Measurements from ENCODE around the gene USP36.
"Not testable (repeated sequence)": the region's sequence is repeated elsewhere in the genome, so short reads cannot be mapped to it uniquely, and the experiment has no call there.

USP36 gene

DNA sequence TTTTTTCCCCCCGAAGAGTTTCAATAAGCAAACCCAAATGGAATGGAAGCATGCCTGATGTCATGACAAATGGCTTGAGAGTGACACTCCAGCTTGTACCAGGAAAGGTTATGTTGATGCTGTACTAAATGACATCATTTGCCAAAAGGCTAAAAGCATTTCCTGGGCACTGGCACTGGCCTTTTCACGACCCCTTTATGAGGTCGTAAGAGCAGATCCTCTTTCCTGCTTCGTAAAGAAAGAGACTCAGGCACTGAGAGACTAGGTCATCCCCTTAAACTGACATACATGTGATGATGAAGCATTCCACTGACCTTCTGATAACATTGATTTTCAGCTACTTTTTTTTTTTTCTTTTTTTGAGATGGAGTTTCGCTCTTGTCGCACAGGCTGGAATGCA is 31.9 kb upstream of the USP36 start:
- no peak for DNase-seq (ENCODE audit: low read depth in 2 of 2)

DNA sequence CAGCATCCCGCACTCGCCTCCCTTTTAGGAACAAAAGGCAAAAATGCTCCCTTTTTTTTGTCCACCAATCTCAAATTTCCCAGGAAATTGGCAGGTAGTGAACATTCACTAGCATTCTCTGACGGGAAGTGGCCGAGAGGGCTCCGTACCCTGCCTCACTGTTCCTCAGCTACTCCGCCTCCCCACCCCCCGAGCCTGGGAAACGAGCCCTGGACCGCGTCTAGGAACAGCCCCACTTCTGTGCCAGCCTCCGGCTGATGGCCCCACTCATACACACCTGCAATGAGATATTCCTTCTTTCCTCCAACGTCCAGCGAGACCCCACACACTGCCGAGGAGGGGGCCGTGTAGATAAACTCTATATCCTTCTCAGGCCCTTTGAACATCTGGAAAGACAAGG is 30.0 kb upstream of the USP36 start:
- DNase-seq (ENCODE audit: low read depth in 2 of 2): no peak

DNA sequence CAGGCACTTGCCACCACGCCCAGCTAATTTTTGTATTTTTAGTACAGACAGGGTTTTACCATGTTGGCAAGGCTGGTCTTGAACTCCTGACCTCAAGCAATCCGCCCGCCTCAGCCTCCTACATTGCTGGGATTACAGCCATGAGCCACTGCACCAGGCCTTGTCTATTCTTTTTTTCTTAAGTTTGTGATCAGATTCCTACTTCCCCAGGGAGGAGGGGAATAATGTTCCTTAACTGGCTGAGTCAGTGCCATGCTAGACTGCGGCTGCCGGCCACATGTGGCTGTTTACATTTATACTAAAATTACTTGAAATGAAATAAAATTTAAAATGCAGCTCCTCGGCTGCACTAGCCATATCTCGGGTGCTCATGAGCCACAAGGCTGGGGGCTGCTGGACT is 27.8 kb upstream of the USP36 start:
- no peak for DNase-seq (ENCODE audit: low read depth in 2 of 2)

DNA sequence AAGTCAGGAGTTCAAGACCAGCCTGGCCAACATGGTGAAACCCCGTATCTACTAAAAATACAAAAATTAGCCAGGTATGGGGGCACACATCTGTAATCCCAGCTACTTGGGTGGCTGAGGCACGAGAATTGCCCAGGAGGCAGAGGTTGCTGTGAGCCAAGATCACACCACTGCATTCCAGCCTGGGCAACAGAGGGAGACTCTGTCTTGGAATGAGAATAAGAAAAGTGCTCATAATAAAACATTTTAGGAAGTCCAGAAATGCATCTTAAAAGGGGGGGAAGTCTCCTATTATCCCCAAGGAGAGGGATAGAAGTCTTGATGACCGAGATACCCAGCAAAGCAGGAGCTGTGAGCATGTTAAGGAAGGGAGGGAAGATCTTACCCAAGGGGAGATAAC is 26.4 kb upstream of the USP36 start:
- not testable (repeated sequence) for DNase-seq (ENCODE audit: low read depth in 2 of 2)

DNA sequence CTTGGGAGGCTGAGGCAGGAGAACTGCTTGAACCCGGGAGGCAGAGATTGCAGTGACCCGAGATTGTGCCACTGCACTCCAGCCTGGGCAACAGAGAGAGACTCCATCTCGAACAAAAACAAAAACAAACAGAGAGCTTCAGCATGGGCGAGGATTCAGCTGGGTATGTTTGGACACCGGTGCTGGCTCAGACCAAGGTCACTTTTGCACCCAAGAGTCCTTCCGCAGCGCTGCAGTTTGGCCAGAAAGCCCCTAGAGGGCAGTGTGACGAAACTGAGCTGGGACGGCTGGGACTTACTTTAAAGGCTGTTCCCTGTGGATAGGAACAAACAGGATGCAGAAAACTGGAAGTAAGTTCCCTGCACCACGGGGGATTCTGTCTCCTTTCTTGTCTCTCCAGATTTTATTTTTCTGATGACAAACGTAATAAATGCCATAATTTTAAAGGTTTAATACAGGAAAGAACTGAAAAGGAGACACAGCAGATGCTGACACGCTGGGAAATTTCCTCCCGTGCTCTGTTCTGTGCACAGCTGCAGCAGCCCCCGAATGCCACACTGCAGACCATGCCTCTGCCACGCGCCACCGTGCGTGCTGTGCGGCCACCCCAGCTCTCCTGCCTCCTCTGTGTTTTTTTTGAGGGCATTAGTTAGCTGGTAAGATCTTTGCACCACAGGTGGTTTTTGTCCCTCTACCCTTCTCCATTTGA is 25.2 kb upstream of the USP36 start:
- DNase-seq (ENCODE audit: low read depth in 2 of 2): peak; percentile 30 to 48

DNA sequence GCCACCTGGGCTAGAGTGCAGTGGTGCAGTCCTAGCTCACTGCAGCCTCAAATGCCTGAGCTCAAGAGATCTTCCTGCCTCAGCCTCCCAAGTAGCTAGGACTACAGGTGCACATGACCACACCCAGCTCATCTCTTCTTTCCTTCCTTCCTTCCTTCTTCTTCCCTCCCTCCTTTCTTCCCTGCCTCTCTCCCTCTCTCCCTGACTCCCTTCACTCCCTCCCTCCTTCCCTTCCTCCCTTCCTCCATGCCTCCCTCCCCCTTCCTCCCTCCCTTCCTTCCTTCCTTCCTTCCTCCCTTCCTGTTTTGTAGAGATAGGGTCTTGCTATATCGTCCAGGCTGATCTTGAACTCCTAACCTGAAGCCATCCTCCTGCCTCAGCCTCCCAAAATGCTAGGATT is 23.5 kb upstream of the USP36 start:
- no peak for DNase-seq (ENCODE audit: low read depth in 2 of 2)

DNA sequence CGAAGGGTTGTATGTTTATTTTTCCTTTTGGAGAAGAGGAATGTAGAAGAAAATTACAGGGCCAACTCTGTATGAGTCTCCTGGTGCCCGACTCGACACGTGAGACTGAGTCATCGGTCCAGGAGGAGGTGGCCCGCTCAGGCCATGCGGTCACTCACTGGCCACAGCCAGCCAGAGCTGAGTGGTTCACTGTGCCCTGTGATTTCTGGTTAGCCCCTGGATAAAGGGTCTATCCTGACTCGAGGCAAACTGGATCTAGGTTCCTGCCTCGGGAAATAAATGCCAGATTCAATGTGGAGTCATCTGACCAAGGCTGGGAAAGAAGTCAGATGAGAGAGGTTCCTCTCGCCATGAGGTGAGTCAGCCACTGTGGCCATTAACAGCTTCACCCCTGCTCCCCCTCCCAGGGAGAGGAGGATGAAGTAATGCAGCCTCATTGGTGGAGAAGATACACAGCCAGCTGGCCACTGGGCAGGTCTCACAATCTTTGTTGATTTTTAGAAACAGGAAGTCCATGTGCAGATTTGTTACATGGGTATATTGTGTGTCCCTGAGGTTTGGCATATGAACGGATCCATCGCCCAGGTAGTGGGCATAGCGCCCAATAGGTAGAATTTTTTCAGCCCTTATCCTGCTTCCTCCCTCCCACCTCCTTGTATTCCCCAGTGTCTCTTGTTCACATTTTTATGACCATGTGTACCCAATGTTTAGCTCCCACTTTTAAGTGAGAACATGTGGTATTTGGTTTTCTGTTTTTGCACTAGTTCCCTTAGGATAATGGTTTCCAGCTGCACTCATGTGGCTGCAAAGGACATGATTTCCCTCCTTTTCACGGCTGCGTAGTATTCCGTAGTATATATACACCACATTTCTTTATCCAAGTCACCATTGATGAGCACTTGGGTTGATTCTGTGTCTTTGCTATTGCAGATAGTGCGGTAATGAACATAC is 21.7 kb upstream of the USP36 start:
- no peak for DNase-seq (ENCODE audit: low read depth in 2 of 2)

DNA sequence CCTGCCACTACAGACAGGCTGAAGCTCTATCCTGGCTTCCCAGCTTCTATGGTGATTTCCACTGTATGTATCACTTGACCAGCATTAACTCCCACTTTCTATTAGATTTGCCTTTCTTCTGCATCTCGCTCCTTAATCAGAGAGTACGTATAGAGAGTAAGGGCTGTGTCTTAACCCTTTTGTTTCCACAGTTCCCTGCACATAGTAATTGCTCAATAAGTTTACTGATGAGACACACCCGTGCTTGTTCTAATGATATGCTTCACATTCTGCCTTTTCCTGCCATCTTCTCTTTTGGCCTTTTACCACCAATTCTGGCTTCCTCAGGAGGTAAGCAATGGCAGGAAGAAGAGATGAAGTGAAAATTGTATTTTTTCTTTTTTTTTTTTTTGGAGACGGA is 20.6 kb upstream of the USP36 start:
- no peak for DNase-seq (ENCODE audit: low read depth in 2 of 2)

DNA sequence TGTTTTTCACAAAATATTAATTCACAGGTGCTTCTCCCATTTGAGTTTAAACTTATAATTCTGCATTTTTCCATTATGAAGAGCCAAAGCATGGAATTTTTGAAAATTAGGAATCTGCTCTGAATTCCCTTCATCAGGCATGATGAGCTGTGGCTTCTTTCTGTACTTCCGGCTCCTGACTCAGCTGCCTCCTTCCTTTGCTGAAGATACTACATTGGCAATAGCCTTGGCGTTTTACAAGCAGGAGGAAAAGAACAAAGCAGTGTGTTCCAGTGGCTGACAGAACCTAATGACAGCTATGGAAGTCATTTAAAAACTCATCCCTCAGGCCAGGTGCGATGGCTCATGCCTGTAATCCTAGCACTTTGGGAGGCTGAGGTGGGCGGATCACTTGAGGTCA is 18.4 kb upstream of the USP36 start:
- DNase-seq (ENCODE audit: low read depth in 2 of 2): no peak

DNA sequence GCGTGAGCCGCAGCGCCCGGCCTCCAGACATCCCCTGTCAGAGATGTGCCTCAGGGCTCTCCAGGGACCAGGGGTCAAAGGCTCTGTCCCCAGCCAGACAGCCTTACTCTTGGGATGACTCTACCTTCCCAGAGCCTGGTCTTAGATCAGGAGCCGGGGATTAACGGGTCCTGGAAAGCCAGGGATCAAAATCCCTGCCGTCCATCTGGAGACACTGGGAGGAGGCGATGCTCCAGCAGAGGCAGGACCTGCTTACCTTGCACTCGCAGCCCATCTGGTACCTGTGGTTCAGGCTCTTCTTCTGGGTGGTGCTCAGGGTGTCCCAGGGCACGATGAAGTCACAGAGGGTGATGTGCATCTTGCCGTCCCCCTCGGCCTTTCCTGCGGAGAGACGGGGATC is 16.7 kb upstream of the USP36 start:
- DNase-seq (ENCODE audit: low read depth in 2 of 2): no peak

DNA sequence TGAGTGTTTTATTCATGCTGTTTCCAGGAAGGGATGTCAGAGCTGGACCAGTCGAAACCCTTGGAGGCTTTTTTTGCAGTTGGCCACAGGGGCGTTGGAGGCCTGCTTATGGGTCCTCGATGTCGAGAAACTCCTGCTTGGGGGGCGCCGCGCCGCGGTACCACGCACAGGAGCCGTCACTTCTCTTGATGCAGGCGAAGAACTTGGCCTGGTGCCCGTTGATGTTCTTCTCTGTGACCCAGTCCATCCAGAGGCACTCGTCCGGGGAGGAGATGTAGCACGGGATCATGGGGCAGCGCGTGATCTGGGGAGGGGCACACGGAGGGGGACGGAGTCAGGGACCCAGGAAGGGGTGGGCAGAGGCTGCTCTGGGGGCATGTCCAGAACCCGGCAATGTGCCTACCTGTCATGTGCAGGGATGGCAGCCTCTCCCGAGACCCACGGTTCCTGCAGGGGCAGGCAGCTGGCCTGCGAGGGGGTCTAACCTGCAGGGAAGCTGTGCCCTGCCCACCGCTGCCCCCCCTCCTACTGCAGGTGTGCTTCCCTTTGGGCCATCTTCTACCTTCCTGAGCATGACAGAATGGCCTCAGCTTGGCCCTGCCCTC is 15.0 kb upstream of the USP36 start:
- DNase-seq (ENCODE audit: low read depth in 2 of 2): no peak

DNA sequence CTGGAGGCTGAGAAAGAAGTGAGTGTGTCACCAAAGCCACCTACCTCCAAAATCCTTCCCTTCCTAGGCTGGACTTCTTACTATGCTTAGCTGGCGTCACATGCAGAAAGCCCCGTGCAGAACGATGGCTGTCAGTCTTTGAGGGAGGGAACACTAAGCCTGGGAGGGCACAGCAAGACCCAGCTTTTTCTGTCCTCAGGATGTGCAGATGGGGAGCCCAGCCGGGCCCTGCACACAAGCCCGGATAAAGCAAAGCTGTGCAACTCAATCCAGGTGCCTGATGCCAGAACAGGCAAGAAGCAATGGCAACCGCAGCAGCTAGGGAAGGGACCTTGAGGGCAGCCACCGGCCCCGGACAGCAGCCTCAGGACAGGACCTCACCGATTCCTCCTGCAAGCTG is 13.9 kb upstream of the USP36 start:
- DNase-seq (ENCODE audit: low read depth in 2 of 2): no peak

DNA sequence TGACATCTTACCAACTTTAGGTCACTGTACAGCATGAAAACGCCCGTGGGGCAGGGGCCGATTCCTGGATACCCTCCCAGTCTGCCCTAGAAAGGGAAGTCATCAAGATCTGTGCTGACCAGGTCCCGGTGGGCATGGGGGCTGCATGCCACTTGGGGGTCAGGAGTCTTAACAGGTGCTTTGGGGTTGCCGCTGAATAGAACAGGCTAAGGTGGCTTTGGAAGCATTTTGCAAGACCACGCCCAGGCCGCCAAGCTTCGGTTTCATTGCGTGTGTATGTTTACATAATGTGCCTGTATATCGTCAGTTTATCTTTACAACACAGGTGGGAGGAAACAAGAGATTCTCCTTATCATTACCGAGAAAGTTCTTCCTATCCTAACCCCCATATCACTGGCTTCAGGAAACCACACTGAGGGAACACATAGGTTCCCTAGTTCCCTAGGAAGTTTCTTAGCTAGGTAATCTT is 13.3 kb upstream of the USP36 start:
- no peak for DNase-seq (ENCODE audit: low read depth in 2 of 2)

DNA sequence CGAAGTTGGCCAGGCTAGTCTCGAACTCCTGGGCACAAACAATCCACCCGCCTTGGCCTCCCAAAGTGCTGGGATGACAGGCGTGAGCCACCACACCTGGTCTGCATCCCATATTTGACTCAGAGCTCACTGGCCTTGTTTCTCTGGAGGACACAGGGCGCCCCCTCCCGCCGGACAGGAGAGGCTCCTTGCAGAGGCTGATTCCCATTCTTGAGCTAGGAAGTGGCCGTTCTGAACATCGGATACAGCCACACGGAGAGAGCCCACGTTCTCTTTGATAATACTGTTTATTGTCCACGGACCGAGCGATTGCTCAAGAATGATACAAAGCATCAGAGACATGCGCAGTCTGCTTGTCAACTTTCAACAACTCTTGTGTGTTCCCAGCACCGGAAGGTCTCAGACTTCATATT is 12.1 kb upstream of the USP36 start:
- DNase-seq (ENCODE audit: low read depth in 2 of 2): no peak

DNA sequence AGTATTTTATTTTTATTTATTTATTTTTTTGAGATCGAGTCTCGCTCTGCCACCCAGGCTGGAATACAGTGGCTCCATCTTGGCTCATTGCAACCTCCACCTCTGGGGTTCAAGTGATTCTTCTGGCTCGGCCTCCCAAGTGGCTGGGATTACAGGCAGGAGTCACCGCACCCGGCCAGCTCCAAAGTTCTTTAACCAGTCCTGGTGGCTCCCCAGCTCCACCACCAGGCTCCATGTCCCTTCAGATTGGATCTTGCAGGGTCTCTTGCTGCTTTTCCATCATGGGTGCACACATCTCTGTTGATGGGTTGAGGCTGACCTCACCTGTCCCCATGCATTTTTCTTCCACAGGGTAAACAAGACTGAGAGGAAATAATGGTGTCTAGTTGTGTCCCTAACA is 8.4 kb upstream of the USP36 start:
- DNase-seq (ENCODE audit: low read depth in 2 of 2): no peak

DNA sequence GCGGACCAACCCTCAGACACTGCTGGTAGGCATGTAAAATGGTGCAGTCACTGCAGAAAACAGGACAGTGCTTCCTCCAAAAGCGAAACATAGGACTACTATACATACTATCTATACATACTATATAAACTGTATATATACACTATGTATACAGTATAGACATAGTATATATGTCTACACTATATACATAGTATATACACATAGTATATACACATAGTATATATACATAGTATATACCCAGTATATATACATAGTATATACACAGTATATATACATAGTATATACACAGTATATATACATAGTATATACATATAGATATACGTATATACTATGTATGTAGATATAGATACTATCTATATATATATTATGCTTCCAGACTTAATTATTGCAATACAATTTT is 6.4 kb upstream of the USP36 start:
- DNase-seq (ENCODE audit: low read depth in 2 of 2): no peak

DNA sequence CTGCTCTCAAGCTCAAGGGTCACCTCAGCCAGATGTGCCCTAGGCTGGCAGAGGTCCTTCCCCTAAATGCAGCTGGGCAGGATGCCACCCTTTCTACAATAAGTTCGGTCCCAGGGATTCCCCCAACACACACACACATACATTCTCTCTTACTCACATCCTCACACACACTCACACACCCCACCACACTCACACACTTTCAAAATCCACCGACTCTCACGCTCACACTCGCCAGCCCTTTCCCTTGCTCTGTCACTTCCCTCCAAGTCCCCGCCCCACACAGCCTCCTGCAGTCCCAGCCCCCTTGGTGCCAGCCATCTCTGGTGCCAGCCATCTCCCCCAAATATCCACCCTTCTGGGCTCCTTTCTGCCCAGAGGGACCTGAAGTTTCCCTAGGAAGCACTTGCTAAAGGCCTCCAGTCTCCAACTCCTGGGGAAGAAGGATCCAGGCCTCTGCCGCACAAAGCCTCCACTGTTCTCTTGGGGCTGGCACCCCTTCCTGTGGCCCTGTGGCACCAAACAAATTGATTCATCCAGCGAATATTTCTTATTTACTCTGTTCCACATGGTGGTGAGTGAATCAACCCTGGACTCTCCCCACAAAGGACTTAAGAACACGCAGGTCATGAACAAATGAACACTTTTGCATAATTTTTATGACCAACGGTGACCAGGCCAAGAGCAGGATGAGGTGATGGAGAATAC is 3.8 kb upstream of the USP36 start:
- DNase-seq (ENCODE audit: low read depth in 2 of 2): no peak

DNA sequence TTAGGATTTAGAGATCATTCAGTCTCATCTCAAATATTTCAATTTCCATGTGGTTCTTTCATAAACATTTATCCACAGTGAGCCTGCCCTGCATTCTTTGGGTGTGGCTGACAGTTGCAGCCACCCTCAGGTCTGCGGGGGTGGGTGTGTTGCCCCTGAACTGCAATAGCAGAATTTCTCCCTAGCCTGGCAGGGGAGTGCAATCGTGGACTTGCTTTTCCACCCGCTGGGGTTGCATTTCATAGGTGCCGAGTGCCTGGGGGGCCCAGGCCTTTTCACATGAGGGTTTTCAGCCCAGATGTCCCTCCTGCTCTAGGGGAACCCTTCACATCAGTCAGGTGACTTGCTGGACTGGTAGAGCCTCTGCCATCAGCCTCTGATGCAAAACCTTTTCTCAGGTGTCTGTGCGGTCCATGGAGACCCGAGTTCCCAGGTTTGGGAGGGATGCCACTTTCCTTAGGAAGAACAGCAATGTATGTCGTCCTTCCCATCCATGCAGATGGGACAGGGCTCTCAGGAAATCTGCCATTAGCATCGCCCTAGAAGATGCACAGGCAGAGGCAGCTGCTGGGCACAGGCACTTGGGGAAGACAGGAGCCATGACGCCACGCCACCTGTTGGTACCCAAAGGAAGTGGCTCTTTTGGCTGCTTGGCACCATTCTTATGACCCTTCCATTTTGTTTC is 2.4 kb upstream of the USP36 start:
- DNase-seq (ENCODE audit: low read depth in 2 of 2): no peak

DNA sequence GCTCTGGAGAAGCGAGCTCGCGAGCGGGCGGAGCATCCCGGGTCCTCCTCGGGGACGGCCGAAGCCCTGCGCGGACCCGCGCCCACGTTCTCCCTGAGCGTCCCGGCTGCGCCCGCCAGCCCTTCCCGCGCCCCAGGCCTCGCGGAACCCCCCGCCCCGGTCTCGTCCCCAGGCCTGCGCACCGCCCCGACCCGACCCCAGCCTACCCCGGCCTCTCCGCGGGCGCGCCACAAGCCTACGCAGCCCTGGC is 159 bp downstream of the USP36 start:
- no peak for DNase-seq (ENCODE audit: low read depth in 2 of 2)

DNA sequence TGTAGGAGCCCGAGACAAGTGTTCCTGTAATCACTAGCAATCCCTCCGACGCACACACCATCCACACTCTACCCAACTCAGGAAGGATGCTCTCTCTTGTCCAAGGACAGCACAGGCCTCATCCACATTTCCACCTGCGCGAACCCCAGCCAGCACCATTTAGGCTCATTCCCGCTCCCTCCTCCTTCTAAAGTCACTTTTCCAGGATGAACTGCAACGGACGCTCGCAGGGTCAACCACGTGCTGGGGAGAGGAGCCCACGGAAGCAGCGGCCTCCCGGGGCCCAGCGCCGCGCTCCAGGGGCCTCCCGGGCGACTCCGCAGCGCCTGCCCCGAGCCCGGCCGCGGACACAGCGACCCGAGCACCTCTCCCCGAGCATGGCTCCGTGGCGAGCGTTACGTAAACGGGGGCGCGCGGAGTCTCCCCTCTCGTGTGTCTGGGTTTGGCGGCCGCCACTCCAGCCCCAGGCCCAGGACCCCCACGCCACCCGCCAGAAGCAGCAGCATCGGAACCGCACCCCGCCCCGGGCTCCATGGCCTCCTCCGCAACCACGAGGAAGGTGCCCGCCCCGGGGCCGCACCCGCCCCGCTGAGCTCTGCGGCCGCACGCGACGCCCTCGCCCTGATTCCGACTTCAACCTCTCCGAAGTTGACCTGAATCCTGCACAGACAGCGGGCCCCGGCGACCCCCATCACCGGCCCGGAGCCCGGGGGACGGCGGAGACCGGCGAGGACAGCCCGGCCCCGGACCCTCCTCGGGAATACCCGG is 668 bp downstream of the USP36 start:
- peak in 1 of 2 donors; percentile 21 for DNase-seq (ENCODE audit: low read depth in 2 of 2)

DNA sequence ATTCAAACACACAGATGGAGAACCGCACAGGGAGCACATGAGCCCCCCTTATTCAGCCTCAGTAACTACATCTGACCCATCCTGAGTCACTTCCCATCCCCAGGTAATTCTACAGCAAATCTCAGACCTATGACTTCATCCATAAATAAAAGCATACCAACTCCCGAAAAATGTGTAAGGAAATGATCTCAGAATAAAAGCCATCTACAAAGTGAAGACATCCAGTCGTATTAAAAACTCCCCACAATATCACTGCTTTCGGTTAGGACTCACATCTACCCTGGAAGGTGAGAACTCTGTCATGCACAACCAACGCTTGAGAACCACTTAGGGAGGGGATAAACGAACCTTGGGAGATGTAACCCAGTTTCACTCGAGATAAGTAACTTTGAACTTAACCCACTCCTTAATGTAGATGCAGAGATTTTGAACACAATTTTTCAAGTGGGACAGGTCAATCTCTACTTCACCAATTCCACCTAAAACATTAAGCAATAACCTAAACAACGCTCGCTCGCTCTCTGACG is 1.3 kb downstream of the USP36 start:
- DNase-seq (ENCODE audit: low read depth in 2 of 2): no peak
